MM.1S (cell line): ENCODE data around the gene PPM1G.

Experiments used
- CTCF ChIP-seq: fragments of 300-600 bp; sonication (generic); IDR thresholded peaks from 2 replicates; pipeline ENCODE4 v1.5.1; 2016; ENCODE audit warnings: antibody characterized with exemption, low read length, mixed read lengths
- EZH2 ChIP-seq: fragments of 300-600 bp; sonication (generic); optimal IDR thresholded peaks from 2 replicates; pipeline ENCODE3; 2017; ENCODE audit warnings: low read depth, mild to moderate bottlenecking, antibody characterized with exemption, low read length, mixed read lengths
- EZH2phosphoT487 ChIP-seq: fragments of 300-600 bp; sonication (generic); IDR thresholded peaks from 2 replicates; pipeline ENCODE4 v1.6.1; 2018; ENCODE audit warnings: antibody characterized with exemption, low read length

- TF ChIP-seq CTCF (no peak), EZH2phosphoT487 (no peak), EZH2 (no peak)
Observed at GRCh38 chr2:27356382-27357181, 52.8 kb downstream of the PPM1G start, which contains the start of gene GTF3C2.
